ENCODE measurements around the gene CPSF2.

CPSF2 gene

DNA sequence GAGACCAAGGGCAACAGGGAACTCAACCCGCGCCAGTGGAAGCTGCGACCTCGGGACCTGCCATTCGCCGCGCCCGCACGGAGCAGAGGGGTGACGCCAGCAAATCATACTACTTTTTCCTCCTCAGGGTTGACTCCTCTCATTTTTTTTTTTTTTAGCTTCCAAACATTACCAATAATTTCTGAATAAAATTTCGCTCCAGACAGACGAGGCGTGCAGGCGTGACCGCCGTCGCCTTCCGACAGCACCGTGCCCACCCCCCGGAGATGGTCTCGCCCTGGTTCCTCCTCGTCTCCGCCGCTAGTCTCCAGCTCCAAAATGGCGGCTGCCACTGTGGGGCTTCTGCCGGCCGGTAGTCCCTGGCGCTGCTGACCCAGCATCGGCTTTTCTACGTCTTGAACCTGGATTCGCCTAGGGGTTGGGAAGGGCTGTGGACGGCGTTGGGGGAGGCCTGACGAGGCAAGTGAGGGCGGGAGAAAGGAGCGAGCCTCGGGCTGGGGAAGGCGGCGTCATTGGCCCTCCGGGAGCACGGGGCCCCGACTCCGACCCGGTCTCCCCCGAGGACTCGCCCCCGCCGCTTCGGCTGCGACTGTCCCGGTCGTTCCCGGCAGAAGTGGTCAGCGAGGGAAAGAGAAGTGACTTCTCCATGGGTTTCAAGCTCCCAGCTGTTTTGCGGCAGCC lies at the start of gene CPSF2, which contains the start of gene NDUFB1:
Gene CPSF2, plus strand, starts transcription at position 300 of the 681 bp plus-strand sequence. CDS start 9,016 bp downstream, outside the sequence.
Gene NDUFB1, minus strand, starts transcription at position 37 of the 681 bp plus-strand sequence. CDS start 4,069 bp downstream, outside the sequence.
- no peaks in the 10 kb centered on the region for H3K9me3 Mint-ChIP-seq
- H3K4me1 Mint-ChIP-seq, result peaks cover 39% of the 10 kb centered on the region

DNA sequence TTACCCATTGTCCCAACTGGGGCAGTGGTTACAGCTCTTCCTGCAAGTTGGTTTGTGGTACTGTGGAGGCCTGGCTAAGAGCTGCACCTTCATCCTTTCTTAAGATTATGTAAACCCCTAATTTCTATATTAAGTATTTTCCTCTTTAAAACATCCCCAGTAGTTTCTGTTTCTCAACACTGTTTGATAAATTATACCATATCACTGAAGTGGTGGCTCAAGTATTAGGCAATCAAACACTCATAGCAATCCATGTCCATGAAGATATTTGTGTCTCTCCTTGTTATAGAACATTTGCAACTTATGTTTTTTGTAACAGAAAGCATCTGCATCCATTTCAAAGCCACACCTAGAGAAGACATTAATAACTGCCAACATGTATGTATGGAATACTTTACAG lies 47.2 kb upstream of the CPSF2 start:
- DNase-seq (no peak), ATAC-seq (no peak)
- no peak overlapping the region for H3K27ac Mint-ChIP-seq
- H3K27me3 Mint-ChIP-seq, result no peaks in the 10 kb centered on the region
- no peaks in the 10 kb centered on the region for H3K9me3 Mint-ChIP-seq
- H3K4me3 Mint-ChIP-seq, result no peak overlapping the region
- no peaks in the 10 kb centered on the region for H3K4me1 Mint-ChIP-seq

More for the DNA sequence above, at the start of gene CPSF2, which contains the start of gene NDUFB1:
- DNase-seq, result peak; percentile 88 to 89
- peak within 1 kb of the TSS; percentile 97 to 99 for H3K4me3 Mint-ChIP-seq
- no peaks in the 10 kb centered on the region for H3K27me3 Mint-ChIP-seq
- peak; percentile 94 for ATAC-seq
- H3K27ac Mint-ChIP-seq, result peak within 1 kb of the TSS; percentile 100

DNA sequence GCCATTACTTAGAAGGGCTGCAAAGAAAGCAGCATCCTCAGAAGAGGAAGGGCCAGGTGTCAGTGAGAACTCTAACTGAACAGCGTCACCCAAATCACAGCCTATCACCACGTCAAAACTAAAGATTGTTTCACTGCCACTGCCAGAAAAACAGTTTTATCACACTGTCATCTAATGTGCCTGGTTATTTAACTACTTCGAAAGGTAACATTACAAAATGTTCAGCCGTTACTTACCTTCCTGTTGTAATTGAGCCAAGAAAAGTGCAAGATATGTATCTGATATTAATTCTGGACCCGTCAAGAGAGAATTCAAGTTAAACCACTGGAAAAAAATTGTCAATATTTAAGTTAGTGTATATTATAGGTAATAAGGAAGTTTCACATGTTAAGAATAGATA lies 33.3 kb upstream of the CPSF2 start:
- no peak for ATAC-seq
- H3K27ac Mint-ChIP-seq, result no peak overlapping the region

DNA sequence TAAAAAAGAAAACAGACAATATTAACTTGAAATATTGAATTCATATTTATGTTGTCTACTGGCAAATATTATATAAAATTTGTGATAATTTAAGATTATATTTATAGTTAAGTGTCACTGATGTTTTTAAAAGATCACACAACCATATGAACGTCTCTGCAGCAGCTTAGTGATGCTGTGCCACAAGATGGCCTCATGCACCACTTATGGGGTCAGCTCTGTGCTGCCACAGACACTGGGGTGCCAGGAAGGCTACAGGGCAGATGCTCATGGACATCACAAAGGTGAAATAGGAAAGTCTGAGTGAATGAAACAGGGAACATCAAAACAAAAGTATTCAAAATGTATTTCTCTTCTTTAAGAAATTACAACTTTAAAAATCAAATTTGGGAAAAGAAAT lies 28.4 kb upstream of the CPSF2 start:
- ATAC-seq (no peak), DNase-seq (no peak)
- H3K4me3 Mint-ChIP-seq, result no peak overlapping the region
- no peak overlapping the region for H3K27ac Mint-ChIP-seq
- H3K27me3 Mint-ChIP-seq, result no peaks in the 10 kb centered on the region
- H3K9me3 Mint-ChIP-seq, result no peaks in the 10 kb centered on the region
- H3K4me1 Mint-ChIP-seq, result no peaks in the 10 kb centered on the region

More for the DNA sequence above, 33.3 kb upstream of the CPSF2 start:
- no peaks in the 10 kb centered on the region for H3K4me1 Mint-ChIP-seq
- H3K27me3 Mint-ChIP-seq, result no peaks in the 10 kb centered on the region
- H3K4me3 Mint-ChIP-seq, result no peak overlapping the region
- no peaks in the 10 kb centered on the region for H3K9me3 Mint-ChIP-seq
- no peak for DNase-seq

DNA sequence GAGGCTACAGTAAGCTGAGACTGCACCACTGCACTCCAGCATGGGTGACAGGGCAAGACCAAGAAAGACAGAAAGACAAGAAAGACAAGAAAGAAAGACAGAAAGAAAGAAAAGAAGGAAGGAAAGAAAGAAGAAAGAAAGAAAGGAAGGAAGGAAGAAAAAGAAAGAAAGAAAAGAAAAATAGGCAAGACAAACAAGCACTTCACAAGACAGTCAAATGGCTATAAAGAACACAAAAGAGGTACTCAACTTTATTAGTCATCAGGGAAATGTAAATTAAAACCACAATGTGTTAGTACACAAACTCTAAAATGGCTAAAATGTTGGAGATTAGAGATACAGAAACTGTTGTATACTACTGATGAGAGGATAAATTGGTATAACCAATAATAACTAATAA lies 22.0 kb upstream of the CPSF2 start:
- Mint-ChIP-seq H3K4me1 (peaks cover 39% of the 10 kb centered on the region), H3K9me3 (no peaks in the 10 kb centered on the region), H3K27me3 (no peaks in the 10 kb centered on the region), H3K27ac (no peak overlapping the region), H3K4me3 (no peak overlapping the region)
- peak; percentile 46 for ATAC-seq
- no peak for DNase-seq

DNA sequence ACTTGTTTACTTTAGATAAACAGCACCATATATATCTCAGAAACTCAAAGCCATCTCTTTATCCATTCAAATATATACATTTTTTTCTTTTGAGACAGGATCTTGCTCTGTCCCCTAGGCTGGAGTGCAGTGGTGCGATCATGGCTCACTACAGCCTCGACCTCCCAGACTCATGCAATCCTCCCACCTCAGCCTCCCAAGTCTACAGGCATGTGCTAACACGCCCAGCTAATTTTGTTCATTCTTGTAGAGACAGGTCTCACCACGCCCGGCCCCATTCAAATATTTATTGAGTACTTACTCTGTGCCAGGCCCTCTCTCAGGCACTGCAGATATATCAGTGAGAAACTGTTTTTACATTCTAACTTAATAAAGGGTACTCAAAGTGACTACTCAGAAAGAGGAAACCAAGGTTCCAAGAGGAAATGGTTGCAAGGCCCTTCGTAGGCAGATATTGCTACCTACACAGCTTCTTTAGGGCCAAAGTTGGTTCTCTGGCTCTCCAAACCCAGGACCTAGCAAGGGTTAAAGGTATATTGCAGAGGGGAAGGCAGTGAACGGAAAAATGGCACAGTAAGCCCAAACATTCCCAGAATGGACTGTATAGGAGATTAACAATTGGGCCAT lies 18.3 kb upstream of the CPSF2 start:
- no peak for DNase-seq
- Mint-ChIP-seq H3K27me3 (no peaks in the 10 kb centered on the region), H3K9me3 (no peaks in the 10 kb centered on the region), H3K27ac (no peak overlapping the region), H3K4me3 (no peak overlapping the region), H3K4me1 (peaks cover 60% of the 10 kb centered on the region)
- no peak for ATAC-seq

DNA sequence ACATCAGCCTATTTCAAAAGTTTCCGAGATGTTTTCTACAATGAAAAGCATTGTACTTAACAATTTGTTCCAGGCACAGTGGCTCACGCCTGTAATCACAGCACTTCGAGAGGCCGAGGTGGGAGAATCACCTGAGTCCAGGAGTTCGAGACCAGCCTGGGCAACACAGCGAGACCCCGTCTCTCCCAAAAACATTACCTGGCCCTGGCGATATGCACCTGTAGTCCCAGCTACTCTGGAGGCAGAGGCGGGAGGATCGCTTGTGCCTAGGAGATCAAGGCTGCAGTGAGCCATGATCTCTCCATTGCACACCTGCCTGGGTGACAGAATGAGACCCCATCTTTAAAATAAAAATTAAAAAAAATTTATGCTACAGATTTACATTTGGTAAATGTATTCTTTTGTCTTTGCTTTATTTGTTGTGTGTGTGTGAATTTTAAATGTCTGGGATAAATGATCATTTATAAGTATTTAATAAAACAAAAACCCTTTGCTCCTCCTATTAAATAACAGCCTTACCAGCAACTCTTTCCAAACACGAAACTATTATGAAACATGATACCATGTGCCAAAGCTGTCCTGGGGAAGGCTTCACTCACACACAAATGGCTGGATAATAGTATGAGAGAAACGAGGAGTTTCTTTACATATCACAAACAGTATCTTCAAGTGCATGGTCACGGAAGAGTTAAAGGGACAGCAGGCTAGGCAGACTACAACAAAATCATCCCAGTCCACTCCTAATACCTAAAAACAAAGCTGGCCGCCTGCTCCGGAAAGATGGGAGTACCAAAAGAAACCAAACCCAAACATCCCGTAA lies 16.5 kb upstream of the CPSF2 start:
- no peak for DNase-seq
- peaks cover 59% of the 10 kb centered on the region for H3K4me1 Mint-ChIP-seq
- no peaks in the 10 kb centered on the region for H3K9me3 Mint-ChIP-seq
- H3K4me3 Mint-ChIP-seq, result peak overlapping the region; percentile 90 to 94
- ATAC-seq, result no peak
- peak overlapping the region; percentile 95 to 96 for H3K27ac Mint-ChIP-seq
- no peaks in the 10 kb centered on the region for H3K27me3 Mint-ChIP-seq

DNA sequence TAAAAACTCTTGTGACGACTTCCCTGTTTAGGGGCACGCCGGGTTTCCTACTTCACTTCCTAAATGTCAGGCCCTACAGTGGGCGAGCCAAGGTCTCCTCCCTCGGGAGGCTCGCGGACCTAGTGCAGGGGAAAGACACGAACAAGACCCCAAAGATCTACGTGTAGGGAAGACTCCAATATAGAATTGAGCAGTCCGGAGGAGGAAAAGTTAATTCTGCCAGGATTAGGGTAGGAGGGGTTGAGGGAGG lies 16.0 kb upstream of the CPSF2 start:
- peak overlapping the region; percentile 95 to 96 for H3K27ac Mint-ChIP-seq
- no peak for DNase-seq
- H3K27me3 Mint-ChIP-seq, result no peaks in the 10 kb centered on the region
- H3K4me1 Mint-ChIP-seq, result peaks cover 59% of the 10 kb centered on the region
- peak overlapping the region; percentile 90 to 94 for H3K4me3 Mint-ChIP-seq
- ATAC-seq, result no peak
- no peaks in the 10 kb centered on the region for H3K9me3 Mint-ChIP-seq

DNA sequence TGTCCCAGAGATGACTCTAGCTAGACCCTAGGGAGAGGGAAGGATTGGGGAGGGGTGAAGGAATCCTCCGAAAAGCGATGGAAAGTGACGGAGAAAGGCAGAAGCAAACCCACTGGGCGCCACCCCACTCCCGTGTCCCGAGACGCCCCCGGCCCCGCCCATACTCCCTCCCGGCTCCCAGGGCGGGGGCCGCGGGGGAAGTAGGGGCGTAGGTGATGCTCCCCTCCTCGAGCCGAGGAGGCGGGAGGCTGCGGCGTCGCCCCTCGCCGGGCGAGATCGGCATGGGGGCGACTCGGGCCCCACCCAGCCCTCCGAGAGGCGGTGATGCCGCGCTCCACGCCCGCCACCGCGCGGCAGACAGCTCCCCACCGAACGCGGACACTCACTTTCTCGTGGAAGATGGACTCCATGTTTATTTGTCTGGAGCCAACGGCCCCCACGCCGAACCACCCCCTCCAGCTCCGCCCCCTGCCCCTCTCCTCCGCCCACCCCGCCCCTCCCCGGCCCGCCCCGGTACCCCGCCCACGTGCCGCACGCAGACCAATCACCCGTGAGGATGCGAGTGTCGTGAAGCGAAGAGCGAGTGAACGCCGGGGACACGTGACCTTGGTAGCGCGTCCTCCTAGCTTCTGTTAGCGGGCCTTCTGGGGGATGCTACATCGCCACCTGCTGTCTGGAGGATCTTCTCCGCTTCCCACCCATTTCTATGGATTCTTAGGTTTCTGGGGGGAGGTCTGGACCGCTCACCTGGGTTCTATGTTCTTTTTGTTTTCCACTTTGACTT lies 15.4 kb upstream of the CPSF2 start, which contains the start of gene ATXN3:
Gene ATXN3, minus strand, starts transcription at position 440 of the 784 bp plus-strand sequence. Its CDS starts 30 bp downstream, at position 410.
- peak; percentile 96 for ATAC-seq
- DNase-seq, result peak; percentile 93 to 97
- Mint-ChIP-seq H3K4me3 (peak within 1 kb of the TSS; percentile 90 to 94), H3K4me1 (peaks cover 59% of the 10 kb centered on the region), H3K27me3 (no peaks in the 10 kb centered on the region), H3K9me3 (no peaks in the 10 kb centered on the region), H3K27ac (peak within 1 kb of the TSS; percentile 95 to 96)

DNA sequence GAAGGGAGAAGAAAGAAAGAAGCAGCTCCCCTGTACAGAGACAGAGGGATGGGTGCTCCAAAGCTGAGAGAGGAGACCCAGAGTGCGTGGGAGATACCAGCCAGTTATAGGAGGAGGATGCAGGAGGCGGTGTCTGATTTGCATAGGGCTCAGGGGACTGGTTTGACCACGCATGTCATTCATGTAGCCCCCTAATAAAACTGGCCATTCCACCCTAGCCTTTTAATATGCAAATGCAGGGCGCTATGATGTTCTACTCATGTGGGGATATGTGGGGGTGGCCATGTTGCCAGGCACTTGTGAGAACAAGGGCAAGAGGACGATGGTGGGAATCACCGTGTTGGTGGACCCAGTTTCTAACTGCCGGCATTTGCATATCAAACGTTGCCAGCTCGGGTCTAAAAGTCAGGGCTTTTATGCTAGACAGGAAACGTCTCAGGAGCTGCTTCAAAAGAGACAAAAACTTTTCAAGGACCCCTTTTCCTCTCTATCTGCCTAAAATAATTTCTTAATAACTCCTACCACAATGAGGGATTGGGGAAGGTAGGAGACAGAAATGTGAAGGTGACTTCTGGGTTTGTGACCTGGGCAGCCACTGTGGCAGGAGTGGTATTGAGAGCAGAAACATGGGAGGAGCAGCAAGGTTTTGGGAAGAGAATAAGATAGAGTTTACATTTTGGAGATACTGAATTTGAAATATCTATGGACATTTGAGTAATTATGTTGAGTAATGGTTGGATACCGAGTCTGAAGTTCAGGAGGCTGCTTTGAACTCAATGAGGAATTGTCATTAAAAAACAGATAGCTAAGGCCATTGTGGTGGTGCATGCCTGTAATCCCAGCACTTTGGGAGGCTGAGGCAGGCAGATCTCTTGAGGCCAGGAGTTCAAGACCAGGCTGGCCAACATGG lies 13.2 kb upstream of the CPSF2 start:
- H3K4me3 Mint-ChIP-seq, result peak overlapping the region; percentile 57 to 78
- ATAC-seq, result peak; percentile 35
- no peaks in the 10 kb centered on the region for H3K27me3 Mint-ChIP-seq
- H3K9me3 Mint-ChIP-seq, result no peaks in the 10 kb centered on the region
- H3K4me1 Mint-ChIP-seq, result peaks cover 40% of the 10 kb centered on the region
- DNase-seq, result peak; percentile 41 to 58
- H3K27ac Mint-ChIP-seq, result peak overlapping the region; percentile 92 to 97

DNA sequence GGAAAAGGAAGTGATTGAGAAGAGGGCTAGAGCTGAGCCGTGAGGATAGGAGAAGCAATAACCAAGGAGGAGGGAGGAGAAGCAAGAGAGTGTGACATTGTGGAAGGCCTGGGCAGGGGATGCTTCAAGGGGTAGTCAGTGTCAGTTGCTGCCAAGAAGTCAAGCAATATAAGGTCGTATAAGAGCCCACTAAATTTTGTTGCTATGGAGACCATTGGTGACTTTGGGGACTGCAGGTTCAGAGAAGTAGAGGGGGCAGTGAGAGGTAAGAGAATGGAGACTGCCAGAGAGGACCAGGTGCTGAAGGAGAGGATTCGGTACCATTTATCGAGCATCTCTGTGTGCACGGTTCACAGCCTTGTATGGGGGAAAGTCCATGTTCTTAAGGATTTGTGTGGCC lies 12.3 kb upstream of the CPSF2 start:
- H3K9me3 Mint-ChIP-seq, result no peaks in the 10 kb centered on the region
- H3K27me3 Mint-ChIP-seq, result no peaks in the 10 kb centered on the region
- peak overlapping the region in 1 of 2 donors; percentile 1 for H3K4me3 Mint-ChIP-seq
- ATAC-seq (no peak), DNase-seq (no peak)
- peaks cover 39% of the 10 kb centered on the region for H3K4me1 Mint-ChIP-seq
- H3K27ac Mint-ChIP-seq, result no peak overlapping the region

DNA sequence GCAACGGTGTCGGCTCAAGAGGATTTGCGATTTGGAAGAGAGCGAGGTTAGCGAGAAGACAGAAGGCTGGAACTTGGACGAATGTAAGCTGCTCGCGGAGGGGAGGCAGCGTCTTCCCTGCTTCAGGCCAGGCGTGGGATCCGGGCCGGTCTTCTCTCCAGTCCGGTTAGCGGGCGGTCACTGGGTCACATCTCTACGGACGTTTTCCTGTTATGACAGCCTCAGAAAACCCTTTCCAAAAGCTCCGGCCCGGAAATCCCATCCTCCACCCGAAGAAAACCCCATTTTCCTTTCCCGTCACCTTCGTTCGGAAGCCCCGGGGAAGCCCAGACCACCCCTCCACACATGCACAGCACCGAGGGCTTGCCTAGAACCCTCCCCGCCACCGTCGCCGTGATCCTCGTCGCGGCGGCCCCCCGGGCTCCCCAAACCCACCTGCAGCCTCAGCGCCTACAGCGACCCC lies 531 bp upstream of the CPSF2 start:
- Mint-ChIP-seq H3K9me3 (no peaks in the 10 kb centered on the region), H3K4me1 (peaks cover 40% of the 10 kb centered on the region), H3K4me3 (peak overlapping the region; percentile 97 to 99), H3K27me3 (no peaks in the 10 kb centered on the region), H3K27ac (peak overlapping the region; percentile 100)
- ATAC-seq (peak; percentile 45), DNase-seq (no peak)

DNA sequence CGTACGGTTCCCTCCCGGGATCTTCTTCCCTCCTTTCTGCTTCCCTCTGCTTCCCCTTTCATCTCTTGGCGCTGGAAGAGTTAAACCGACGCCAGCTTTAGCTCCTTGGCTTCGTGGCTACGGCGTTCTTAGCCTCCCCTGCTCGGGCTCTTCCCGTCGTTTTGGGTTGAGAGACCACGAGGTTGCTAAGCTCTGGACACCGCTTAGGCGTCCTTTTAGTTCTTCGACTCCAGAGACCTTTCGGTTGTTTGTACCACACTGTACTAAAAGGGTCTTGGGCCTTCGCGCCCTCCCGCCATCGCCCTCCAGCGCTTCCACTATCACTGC lies 545 bp downstream of the CPSF2 start:
- DNase-seq (no peak), ATAC-seq (peak; percentile 24)
- Mint-ChIP-seq H3K4me1 (peaks cover 41% of the 10 kb centered on the region), H3K27me3 (no peaks in the 10 kb centered on the region), H3K4me3 (peak overlapping the region; percentile 97 to 99), H3K9me3 (no peaks in the 10 kb centered on the region), H3K27ac (peak overlapping the region; percentile 100)

DNA sequence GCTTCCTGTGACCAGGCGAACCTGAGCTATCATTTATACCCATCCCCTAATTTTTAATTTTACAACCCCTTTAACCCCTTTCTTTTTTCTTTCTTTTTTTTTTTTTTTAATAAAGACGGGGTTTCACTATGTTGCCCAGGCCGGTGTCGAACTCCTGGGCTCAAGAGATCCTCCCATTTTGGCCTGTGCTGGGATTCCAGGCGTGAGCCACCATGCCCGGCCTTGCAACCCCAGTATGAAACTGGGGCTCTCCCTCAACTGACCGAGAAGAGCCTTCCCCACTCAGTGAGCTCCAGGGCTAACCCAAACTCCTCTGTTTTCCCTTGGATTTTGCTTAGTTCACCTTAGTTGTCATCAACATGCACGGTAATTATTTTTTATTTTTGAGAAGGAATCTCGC lies 992 bp downstream of the CPSF2 start:
- peaks cover 46% of the 10 kb centered on the region for H3K4me1 Mint-ChIP-seq
- H3K9me3 Mint-ChIP-seq, result no peaks in the 10 kb centered on the region
- ATAC-seq, result no peak
- H3K27me3 Mint-ChIP-seq, result no peaks in the 10 kb centered on the region
- DNase-seq, result no peak
- H3K27ac Mint-ChIP-seq, result peak overlapping the region; percentile 100
- peak overlapping the region; percentile 97 to 99 for H3K4me3 Mint-ChIP-seq

Data from stimulated activated naive CD8-positive, alpha-beta T cell treated with anti-CD3 and anti-CD28 coated beads, Interleukin-15, amount 100 ng/mL, for 72 hours (primary cell).